CD4-positive, alpha-beta T cell treated with Interleukin-10 for 1 hour (primary cell): Measurements from ENCODE around the gene RABL6.
"Not testable (repeated sequence)": the region's sequence is repeated elsewhere in the genome, so short reads cannot be mapped to it uniquely, and the experiment has no call there.

Experiments used
- DNase-seq: peaks from one replicate; pipeline ENCODE4 v3.0.0-alpha.2; 2020

RABL6 gene

GRCh38 chr9:136837856-136838277, 30.1 kb downstream of the RABL6 start:
- DNase-seq, result not testable (repeated sequence)

GRCh38 chr9:136838314-136839228, 30.8 kb downstream of the RABL6 start:
- DNase-seq, result no peak

DNA sequence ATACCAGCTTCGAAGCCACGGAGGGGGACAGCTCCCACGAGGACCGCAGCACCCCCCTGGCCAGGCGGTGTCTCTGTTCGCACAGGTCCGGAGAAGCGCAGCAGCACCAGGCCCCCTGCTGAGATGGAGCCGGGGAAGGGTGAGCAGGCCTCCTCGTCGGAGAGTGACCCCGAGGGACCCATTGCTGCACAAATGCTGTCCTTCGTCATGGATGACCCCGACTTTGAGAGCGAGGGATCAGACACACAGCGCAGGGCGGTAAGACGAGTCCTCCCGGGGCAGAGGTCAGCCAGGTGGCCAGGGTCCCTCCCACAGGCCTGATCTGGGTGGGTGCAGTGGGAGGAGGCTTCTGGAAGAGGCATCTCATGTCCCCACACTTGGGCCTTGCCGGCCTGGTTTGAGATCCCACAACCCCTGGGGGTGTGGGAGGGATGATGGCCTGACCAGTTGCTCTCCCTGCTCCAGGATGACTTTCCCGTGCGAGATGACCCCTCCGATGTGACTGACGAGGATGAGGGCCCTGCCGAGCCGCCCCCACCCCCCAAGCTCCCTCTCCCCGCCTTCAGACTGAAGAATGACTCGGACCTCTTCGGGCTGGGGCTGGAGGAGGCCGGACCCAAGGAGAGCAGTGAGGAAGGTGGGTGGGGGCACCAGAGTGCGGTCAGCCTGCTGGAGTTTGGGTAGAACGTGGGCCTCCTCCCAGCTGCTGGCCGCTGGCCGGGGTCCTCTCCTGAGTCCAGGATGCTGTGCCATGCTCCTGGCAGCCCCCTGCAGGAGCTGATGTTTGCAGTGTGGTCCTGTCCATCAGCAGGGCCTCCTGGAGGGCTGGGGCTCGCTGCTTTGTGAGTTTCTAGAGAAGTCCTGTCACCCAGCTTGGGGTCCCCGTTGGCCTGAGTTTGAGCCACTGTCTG, 31.7 kb downstream of the RABL6 start:
- no peak for DNase-seq

DNA sequence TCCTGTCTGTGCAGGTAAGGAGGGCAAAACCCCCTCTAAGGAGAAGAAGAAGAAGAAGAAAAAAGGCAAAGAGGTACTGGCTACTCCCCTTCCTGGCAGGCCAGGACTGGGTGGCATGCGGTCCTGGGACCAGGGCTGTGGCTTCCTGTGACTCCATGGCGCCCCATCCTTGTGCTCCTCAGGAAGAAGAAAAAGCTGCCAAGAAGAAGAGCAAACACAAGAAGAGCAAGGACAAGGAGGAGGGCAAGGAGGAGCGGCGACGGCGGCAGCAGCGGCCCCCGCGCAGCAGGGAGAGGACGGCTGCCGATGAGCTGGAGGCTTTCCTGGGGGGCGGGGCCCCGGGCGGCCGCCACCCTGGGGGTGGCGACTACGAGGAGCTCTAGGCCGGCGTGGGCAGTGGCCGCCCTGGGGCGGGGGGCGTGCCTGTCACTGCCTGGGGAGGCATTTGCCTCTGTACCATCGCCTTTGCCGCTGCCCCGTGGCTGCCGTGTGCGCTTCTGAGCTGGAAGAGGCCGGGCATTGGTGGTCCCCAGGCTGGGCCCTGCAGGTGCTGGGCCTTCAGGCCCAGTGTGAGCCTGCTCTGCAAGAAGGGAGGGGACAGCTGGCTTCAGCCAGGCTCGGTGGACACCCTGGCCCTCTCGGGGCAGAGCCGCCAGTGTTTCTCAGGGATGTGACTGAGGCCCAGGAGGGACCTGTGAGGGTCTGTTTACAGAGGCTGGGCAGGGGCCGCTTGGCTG, 32.6 kb downstream of the RABL6 start:
- no peak for DNase-seq

DNA sequence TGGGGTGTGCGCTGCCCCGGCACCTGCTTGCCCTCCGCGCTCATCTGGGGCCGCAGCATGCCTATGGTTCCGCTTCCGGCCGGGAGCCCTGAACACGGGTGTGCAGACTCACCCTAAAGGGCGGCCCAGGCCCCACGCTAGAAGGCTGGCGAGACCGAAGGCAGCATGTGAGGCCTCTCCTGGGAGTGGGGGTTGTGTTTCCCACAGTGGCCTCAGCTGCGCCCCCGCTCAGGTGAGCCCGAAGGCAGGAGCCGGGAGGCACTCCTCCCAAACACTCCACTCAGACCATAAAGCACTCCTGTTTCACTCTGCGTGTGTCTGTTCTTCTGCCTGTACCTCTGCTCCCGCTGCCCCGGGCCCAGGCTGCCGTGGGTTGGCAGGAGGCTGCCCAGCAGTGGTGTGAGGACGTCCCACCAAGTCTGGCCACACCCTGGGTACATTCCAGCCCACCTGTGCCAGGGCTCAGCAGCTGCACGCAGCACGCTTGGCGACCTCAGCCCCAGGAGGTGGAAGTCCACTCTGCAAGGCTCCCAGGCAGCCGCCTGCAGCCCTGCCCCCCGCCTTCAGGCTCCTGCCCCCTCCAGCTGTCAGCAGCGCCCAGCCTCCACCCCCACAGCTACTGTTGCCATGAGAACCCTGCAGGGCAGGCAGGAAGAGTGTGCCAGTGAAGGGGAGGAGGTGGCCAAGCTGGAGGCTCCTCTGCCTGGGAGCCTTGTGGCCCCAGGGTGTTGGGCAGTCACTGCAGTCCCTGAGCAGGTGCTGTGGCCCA, 33.3 kb downstream of the RABL6 start:
- no peak for DNase-seq

- DNase-seq, result not testable (repeated sequence)
Measured at GRCh38 chr9:136841646-136842379, 34.1 kb downstream of the RABL6 start.

- DNase-seq, result peak; percentile 85
Measured at GRCh38 chr9:136842380-136842948, 34.7 kb downstream of the RABL6 start, which contains the start of gene AJM1. TSS of gene AJM1 (plus strand) at chr9:136842478. CDS start at chr9:136844415, 1,937 bp downstream.

- peak; percentile 14 for DNase-seq
Measured at GRCh38 chr9:136843159-136843800, 35.5 kb downstream of the RABL6 start.

GRCh38 chr9:136843801-136844740, 36.3 kb downstream of the RABL6 start:
- peak; percentile 70 for DNase-seq

DNA sequence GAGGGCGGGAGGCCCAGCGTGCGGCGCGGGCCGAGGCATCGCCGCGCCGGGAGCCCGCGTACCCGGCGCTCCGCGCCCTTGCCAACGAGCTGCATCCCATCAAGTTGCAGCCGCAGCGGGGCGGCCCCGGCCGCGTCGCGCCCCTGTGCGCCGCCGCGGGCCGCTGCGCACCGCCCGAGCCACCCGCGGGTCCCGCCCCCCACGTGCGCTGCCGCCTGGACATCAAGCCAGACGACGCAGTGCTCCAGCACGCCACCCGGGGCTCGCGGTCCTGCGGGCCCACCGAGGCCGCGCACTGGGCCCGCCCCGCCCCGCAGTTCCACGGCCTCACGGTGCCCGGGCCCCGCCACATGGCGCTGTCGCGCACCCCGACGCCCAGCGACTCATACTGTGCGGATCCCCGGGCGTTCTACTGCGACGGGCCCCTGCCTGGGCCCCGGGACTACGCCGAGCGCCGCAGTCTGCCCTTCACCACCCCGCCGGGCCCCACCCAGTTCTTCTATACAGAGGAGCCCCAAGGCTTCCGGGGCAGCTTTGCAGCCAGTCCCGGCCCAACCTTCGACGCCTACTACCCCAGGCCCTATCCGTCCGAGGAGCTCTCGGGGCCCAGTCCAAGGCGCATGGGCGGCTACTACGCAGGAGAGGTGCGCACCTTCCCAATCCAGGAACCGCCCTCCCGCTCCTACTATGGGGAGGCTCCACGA, 37.2 kb downstream of the RABL6 start:
- DNase-seq, result peak; percentile 19

DNA sequence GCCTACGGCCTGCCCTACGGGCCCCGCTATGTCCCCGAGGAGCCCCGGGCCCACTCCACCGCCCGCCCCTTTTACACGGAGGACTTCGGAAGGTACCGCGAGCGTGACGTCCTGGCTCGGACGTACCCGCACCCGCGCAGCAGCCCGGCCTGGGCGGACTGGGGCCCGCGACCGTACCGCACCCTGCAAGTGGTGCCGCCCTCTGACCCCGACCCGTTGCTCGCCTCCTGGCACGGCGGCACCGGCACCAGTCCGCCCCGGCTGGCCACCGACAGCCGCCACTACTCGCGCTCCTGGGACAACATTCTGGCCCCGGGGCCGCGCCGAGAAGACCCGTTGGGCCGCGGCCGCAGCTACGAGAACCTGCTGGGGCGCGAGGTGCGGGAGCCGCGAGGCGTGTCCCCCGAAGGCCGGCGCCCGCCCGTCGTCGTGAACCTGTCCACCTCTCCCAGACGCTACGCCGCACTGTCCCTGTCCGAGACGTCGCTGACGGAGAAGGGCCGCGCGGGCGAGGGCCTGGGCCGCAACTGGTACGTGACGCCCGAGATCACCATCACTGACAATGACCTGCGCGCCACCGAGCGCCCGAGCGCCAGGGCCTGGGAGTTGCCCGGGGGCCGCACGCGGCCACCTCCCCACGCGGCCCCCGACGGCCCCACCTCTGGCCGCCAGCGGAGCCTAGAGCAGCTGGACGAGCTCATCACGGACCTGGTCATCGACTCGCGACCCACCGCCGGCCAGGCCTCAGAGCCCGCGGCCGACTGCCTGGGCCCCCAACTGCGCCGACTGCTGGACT, 37.9 kb downstream of the RABL6 start:
- DNase-seq, result no peak

- peak; percentile 12 for DNase-seq
Measured at GRCh38 chr9:136846376-136847087, 38.8 kb downstream of the RABL6 start.

DNA sequence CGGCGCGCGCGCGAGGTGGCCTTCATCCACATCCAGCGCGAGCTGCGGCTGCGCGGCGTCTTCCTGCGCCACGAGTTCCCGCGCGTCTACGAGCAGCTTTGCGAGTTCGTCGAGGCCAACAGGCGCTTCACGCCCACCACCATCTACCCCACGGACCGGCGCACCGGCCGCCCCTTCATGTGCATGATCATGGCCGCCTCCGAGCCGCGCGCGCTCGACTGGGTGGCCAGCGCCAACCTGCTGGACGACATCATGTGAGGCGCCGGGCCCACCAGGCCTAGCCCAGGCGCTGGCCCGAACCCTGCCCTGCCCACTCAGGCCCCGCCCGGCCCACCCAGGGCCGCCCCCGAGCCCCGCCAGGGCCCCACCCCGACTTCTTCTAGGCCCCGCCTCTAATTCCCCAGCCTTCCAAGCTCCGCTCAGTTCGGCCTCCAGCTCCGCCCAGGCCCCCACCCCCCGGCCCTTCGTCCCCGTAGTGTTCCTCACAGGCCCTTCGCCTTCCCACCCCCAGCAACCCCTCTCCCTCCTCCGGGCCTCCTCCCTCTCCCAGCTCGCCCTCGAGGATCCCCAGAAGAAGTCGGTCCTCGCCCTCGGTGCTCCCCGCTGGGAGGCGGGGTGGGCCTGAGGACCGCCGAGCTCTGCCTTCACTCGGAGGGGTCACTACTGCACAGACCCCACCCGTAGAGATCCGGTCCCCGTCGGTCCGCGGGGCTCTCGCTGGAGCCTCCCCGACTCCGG, 39.5 kb downstream of the RABL6 start:
- DNase-seq, result peak; percentile 13

DNA sequence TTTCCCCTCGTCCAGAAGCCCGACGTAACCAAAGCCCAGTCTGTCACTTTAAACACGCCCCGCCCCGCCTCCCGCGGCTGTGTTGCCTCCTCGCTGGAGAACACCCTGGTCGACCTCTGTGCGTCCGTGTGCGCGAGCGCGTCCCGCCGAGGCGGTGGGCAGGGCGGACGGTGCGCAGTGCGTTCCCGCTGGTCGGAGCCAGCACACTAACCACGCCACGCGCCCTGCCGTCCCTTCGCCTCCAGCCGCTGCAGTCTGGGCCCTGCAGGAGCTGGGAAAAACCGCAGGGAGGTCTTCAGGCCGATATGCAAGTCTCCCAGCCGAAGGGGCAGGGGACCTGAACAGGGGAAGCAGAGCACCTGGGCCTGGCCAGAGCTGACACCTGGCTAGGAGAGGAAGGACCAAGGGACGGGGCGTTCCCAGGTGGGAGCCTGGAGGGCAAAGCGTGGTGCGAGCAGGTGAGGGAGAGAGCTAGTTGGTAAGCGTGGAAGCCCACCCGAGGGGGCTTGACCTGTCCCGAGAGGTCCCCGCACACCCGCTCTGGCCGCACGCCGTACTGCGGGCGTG, 40.2 kb downstream of the RABL6 start:
- peak; percentile 76 for DNase-seq

GRCh38 chr9:136848393-136849037, 40.8 kb downstream of the RABL6 start:
- DNase-seq, result peak; percentile 34
